Panc1 (cell line): Measurements from ENCODE around the gene PRXL2A. TPM values are rescaled to one million over a fixed set of nuclear protein-coding genes. Genes with fewer than 3 reads are reported as not detected.

Experiments used
- ATAC-seq: fragments of 200-7000 bp; cut with Tn5 transposase; 2 replicates; pipeline ENCODE4 v1.9.1; 2020; ENCODE audit warnings: mild to moderate bottlenecking, moderate library complexity
- BruUV-seq: library from RNA; stranded (reverse); fragments of 400-500 nt; replicated peaks from 2 replicates; lab custom pipeline; 2021; lab: Mats Ljungman, UMichigan
- CTCF ChIA-PET: fragments of 300-600 bp; sonication (Branson Sonifier 250); formaldehyde crosslinking; loops from one replicate; lab custom pipeline; 2022; ENCODE audit warnings: antibody characterized with exemption; lab: Charles Lee
- POLR2A ChIA-PET: fragments of 300-600 bp; sonication (Branson Sonifier 250); formaldehyde crosslinking; loops from one replicate; lab custom pipeline; 2022; ENCODE audit warnings: antibody characterized with exemption; lab: Charles Lee
- DNase-seq: peaks from one replicate; pipeline ENCODE4 v3.0.0-alpha.2; 2010; ENCODE audit warnings: low read depth, low spot score
- H3K27ac ChIP-seq: 2 replicates; pipeline ENCODE4 v1.5.1; 2011; ENCODE audit warnings: mild to moderate bottlenecking, low read length, inconsistent platforms
- H3K27me3 ChIP-seq: fragments of 200-500 bp; sonication (Bioruptor generic); 2 replicates; pipeline ENCODE4 v1.6.0; 2014; ENCODE audit warnings: low read length, inconsistent platforms; ENCODE audit not compliant: control insufficient read depth, insufficient read depth
- H3K36me3 ChIP-seq: fragments of 200-500 bp; sonication (Bioruptor generic); 2 replicates; pipeline ENCODE4 v1.5.1; 2014; ENCODE audit warnings: inconsistent platforms, mild to moderate bottlenecking, low read length, moderate library complexity; ENCODE audit not compliant: control insufficient read depth, insufficient read depth
- H3K4me1 ChIP-seq: 2 replicates; pipeline ENCODE4 v1.5.1; 2011; ENCODE audit warnings: inconsistent platforms, mild to moderate bottlenecking, low read length, moderate library complexity; ENCODE audit not compliant: control insufficient read depth, insufficient read depth
- H3K4me3 ChIP-seq, 2 experiments: 2 replicates each; pipeline ENCODE4 v1.5.1; 2011 to 2012; ENCODE audit warnings: low read depth in 2 of 2, low read length in 2 of 2, mild to moderate bottlenecking in 2 of 2, inconsistent platforms in 1 of 2, moderate library complexity in 1 of 2
- H3K9me3 ChIP-seq: fragments of 200-500 bp; sonication (Bioruptor generic); 2 replicates; pipeline ENCODE4 v1.5.1; 2014; ENCODE audit warnings: low read depth, mild to moderate bottlenecking, inconsistent platforms, low read length, moderate library complexity; ENCODE audit not compliant: control insufficient read depth, insufficient read depth
- POLR2AphosphoS5 ChIP-seq: IDR thresholded peaks from 2 replicates; pipeline ENCODE4 v1.6.1; 2012; ENCODE audit warnings: mild to moderate bottlenecking, low read depth, low read length, moderate library complexity
- REST ChIP-seq, 2 experiments: IDR thresholded peaks; 2 replicates each; pipeline ENCODE4 v1.6.1; 2011 to 2012; ENCODE audit warnings: low read depth in 2 of 2, control low read depth in 1 of 2, low read length in 1 of 2, mild to moderate bottlenecking in 1 of 2, moderate library complexity in 1 of 2; ENCODE audit not compliant: insufficient read depth in 1 of 2
- SIN3A ChIP-seq: IDR thresholded peaks from 2 replicates; pipeline ENCODE4 v1.6.1; 2012; ENCODE audit warnings: low read depth, mild to moderate bottlenecking, low read length, moderate library complexity, borderline replicate concordance; ENCODE audit not compliant: insufficient read depth
- TCF7L2 ChIP-seq: IDR thresholded peaks from 2 replicates; pipeline ENCODE4 v1.6.1; 2011; ENCODE audit warnings: mild to moderate bottlenecking, low read depth, low read length, inconsistent platforms
- in situ Hi-C: cut with HindIII; loops from 2 replicates; pipeline ENCODE4 v1.10.0; 2016; ENCODE audit warnings: low sequenced_read_pairs, low pct_unique_long_range_greater_than_20kb
- intact Hi-C: fragments of 100-400 bp; cut with micrococcal nuclease; formaldehyde crosslinking; loops from one replicate; pipeline ENCODE4 v1.10.0; 2022; ENCODE audit not compliant: unreplicated experiment
- total RNA-seq: library from RNA; stranded (reverse); gene quantifications from one replicate; pipeline ENCODE4 v1.2.1, GENCODE V29; 2021; ENCODE audit not compliant: unreplicated experiment
- TF ChIP-seq, protein P1 (sequence below): fragments of 450-650 bp; IDR thresholded peaks from 2 replicates; pipeline ENCODE4 v1.5.1; 2017; ENCODE audit warnings: mild to moderate bottlenecking

Gene PRXL2A
- total RNA-seq, 1 experiment from 2014 or later: 89.0 TPM

- in situ Hi-C loops: no loop called here
- BruUV-seq: TSS peak; percentile 95
Measured at GRCh38 chr10:80453056-80453841, 44.9 kb downstream of the PRXL2A start.

GRCh38 chr10:80453842-80454512 is 45.6 kb downstream of the PRXL2A start, which contains the start of gene TSPAN14:
Gene TSPAN14, plus strand, starts transcription at chr10:80454310. Its CDS starts 34,924 bp downstream, at chr10:80489234.
- POLR2A ChIA-PET: no interaction called here
- CTCF ChIA-PET: interaction anchor here (0.6 to 1.6 kb wide), 4 partner anchors 9 to 62 kb away, joined by 3 to 6 read pairs (median 4); no protein-coding TSS in a partner anchor
- in situ Hi-C loops: no loop called here

More at GRCh38 chr10:80453056-80453841, 44.9 kb downstream of the PRXL2A start:
- peaks cover 23% of the 10 kb centered on the region for H3K4me1 ChIP-seq
- POLR2A ChIA-PET: no interaction called here
- TF ChIP-seq, protein P1, sequence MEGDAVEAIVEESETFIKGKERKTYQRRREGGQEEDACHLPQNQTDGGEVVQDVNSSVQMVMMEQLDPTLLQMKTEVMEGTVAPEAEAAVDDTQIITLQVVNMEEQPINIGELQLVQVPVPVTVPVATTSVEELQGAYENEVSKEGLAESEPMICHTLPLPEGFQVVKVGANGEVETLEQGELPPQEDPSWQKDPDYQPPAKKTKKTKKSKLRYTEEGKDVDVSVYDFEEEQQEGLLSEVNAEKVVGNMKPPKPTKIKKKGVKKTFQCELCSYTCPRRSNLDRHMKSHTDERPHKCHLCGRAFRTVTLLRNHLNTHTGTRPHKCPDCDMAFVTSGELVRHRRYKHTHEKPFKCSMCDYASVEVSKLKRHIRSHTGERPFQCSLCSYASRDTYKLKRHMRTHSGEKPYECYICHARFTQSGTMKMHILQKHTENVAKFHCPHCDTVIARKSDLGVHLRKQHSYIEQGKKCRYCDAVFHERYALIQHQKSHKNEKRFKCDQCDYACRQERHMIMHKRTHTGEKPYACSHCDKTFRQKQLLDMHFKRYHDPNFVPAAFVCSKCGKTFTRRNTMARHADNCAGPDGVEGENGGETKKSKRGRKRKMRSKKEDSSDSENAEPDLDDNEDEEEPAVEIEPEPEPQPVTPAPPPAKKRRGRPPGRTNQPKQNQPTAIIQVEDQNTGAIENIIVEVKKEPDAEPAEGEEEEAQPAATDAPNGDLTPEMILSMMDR: no peak; the same call in 1 of the 2 replicates
- TF ChIP-seq SIN3A: no peak
- TF ChIP-seq POLR2AphosphoS5: no peak
- no peak for TF ChIP-seq TCF7L2
- no peak for TF ChIP-seq REST (IDR thresholded peaks at IDR 0.05; ENCODE audit: insufficient read depth in 1 of 2, low read depth in 2 of 2, low read length in 1 of 2)
- peak overlapping the region; percentile 93 for H3K27ac ChIP-seq
- no peak for DNase-seq
- H3K9me3 ChIP-seq: no peaks in the 10 kb centered on the region
- CTCF ChIA-PET: interaction anchor here (0.6 to 1.6 kb wide), 5 partner anchors 9 to 61 kb away, joined by 3 to 6 read pairs (median 3); no protein-coding TSS in a partner anchor
- intact Hi-C loops: no loop called here
- H3K36me3 ChIP-seq: no peaks in the 10 kb centered on the region
- no peaks in the 10 kb centered on the region for H3K27me3 ChIP-seq
- no peak for ATAC-seq
- peak overlapping the region; percentile 65 to 72 for H3K4me3 ChIP-seq

More at GRCh38 chr10:80453842-80454512, 45.6 kb downstream of the PRXL2A start, which contains the start of gene TSPAN14:
- ATAC-seq (peak; percentile 91), DNase-seq (no peak)
- Histone ChIP-seq H3K4me1 (peaks cover 28% of the 10 kb centered on the region), H3K36me3 (no peaks in the 10 kb centered on the region), H3K4me3 (peak within 1 kb of the TSS; percentile 81 to 87), H3K27me3 (no peaks in the 10 kb centered on the region), H3K27ac (peak within 1 kb of the TSS; percentile 93), H3K9me3 (no peaks in the 10 kb centered on the region)
- TF ChIP-seq POLR2AphosphoS5 (peak; percentile 51), REST (IDR thresholded peaks at IDR 0.05; ENCODE audit: insufficient read depth in 1 of 2, low read depth in 2 of 2, low read length in 1 of 2) (0 out of 4 replicates have a peak, but pooled peaks of 1 of the 2 experiments have one; percentile 36), SIN3A (no peak; the same call in 1 of the 2 replicates), TCF7L2 (no peak)
- intact Hi-C loops: no loop called here
- no TSS peak for BruUV-seq
